AG09319 (cell line): Measurements from ENCODE around the gene OR9A4.

Experiments used
- DNase-seq: peaks from one replicate; pipeline ENCODE4 v3.0.0-alpha.2; 2010; ENCODE audit warnings: low read depth; ENCODE audit errors: extremely low read depth
- CTCF ChIP-seq: IDR thresholded peaks from 2 replicates; pipeline ENCODE4 v1.5.1; 2011; ENCODE audit warnings: low read depth, mild to moderate bottlenecking, inconsistent platforms, low read length, moderate library complexity

Gene OR9A4

GRCh38 chr7:141945356-141945755, 29.2 kb downstream of the OR9A4 start:
- no peak for DNase-seq

GRCh38 chr7:141946796-141947195, 30.6 kb downstream of the OR9A4 start, which contains the start of gene CLEC5A:
Gene CLEC5A (minus strand): TSS chr7:141946974. CDS start chr7:141946292, 682 bp downstream.
- TF ChIP-seq CTCF: no peak
- no peak for DNase-seq

More at GRCh38 chr7:141945356-141945755, 29.2 kb downstream of the OR9A4 start:
- no peak for TF ChIP-seq CTCF

- TF ChIP-seq CTCF: no peak
- no peak for DNase-seq
Observed at GRCh38 chr7:141949021-141949420, 32.8 kb downstream of the OR9A4 start.

- no peak for TF ChIP-seq CTCF
- DNase-seq: no peak
Observed at GRCh38 chr7:141949451-141949850, 33.3 kb downstream of the OR9A4 start.

- TF ChIP-seq CTCF: no peak
Observed at GRCh38 chr7:141949911-141950310, 33.7 kb downstream of the OR9A4 start.

GRCh38 chr7:141950806-141951205, 34.6 kb downstream of the OR9A4 start:
- no peak for DNase-seq
- TF ChIP-seq CTCF: no peak

More at GRCh38 chr7:141949911-141950310, 33.7 kb downstream of the OR9A4 start:
- no peak for DNase-seq

GRCh38 chr7:141952461-141952860, 36.3 kb downstream of the OR9A4 start:
- no peak for TF ChIP-seq CTCF
- DNase-seq: no peak
